ENCODE results near the gene CARD10. TPM values are rescaled to one million over a fixed set of nuclear protein-coding genes. Genes with fewer than 3 reads are reported as not detected.

The CARD10 gene
- total RNA-seq, 1 experiment from 2014 or later = 30.9 TPM

- Histone ChIP-seq H3K36me3 (no peaks in the 10 kb centered on the region), H3K4me3 (no peak overlapping the region), H3K9me3 (replicated peaks) (no peaks in the 10 kb centered on the region), H3K4me1 (peaks cover 14% of the 10 kb centered on the region), H3K27me3 (no peaks in the 10 kb centered on the region; the same call in 1 of the 2 replicates), H3K27ac (peak overlapping the region; percentile 22; the same call in 1 of the 2 replicates)
- no peak for DNase-seq
Measured at GRCh38 chr22:37525746-37526350, 6.6 kb upstream of the CARD10 start.

- H3K4me3 ChIP-seq = no peak overlapping the region
- no peaks in the 10 kb centered on the region for H3K9me3 ChIP-seq (replicated peaks)
- no peaks in the 10 kb centered on the region for H3K36me3 ChIP-seq
- H3K27me3 ChIP-seq = no peaks in the 10 kb centered on the region; the same call in 1 of the 2 replicates
- peak overlapping the region; percentile 22; the same call in 1 of the 2 replicates for H3K27ac ChIP-seq
- DNase-seq = peak; percentile 53 to 58
- H3K4me1 ChIP-seq = peaks cover 14% of the 10 kb centered on the region
Measured at GRCh38 chr22:37525073-37525745, 6.0 kb upstream of the CARD10 start.

- H3K27me3 ChIP-seq = no peaks in the 10 kb centered on the region; the same call in 1 of the 2 replicates
- no peaks in the 10 kb centered on the region for H3K9me3 ChIP-seq (replicated peaks)
- H3K4me1 ChIP-seq = peaks cover 17% of the 10 kb centered on the region
- no peak for DNase-seq
- no peak overlapping the region for H3K27ac ChIP-seq
- no peaks in the 10 kb centered on the region for H3K36me3 ChIP-seq
- no peak overlapping the region for H3K4me3 ChIP-seq
Measured at GRCh38 chr22:37522482-37522881, 3.3 kb upstream of the CARD10 start.

- Histone ChIP-seq H3K4me1 (peaks cover 17% of the 10 kb centered on the region), H3K27me3 (no peaks in the 10 kb centered on the region; the same call in 1 of the 2 replicates), H3K4me3 (no peak overlapping the region), H3K36me3 (peaks cover 8% of the 10 kb centered on the region), H3K9me3 (replicated peaks) (no peaks in the 10 kb centered on the region), H3K27ac (no peak overlapping the region)
- DNase-seq = no peak
Measured at GRCh38 chr22:37521236-37521739, 2.1 kb upstream of the CARD10 start.

GRCh38 chr22:37520776-37521191 lies 1.6 kb upstream of the CARD10 start:
- Histone ChIP-seq H3K27me3 (no peaks in the 10 kb centered on the region; the same call in 1 of the 2 replicates), H3K4me3 (no peak overlapping the region), H3K4me1 (peaks cover 12% of the 10 kb centered on the region), H3K27ac (no peak overlapping the region), H3K36me3 (peaks cover 11% of the 10 kb centered on the region), H3K9me3 (replicated peaks) (no peaks in the 10 kb centered on the region)
- DNase-seq = no peak

GRCh38 chr22:37518509-37519267 lies 527 bp downstream of the CARD10 start:
- Histone ChIP-seq H3K9me3 (replicated peaks) (no peaks in the 10 kb centered on the region), H3K27me3 (no peaks in the 10 kb centered on the region; the same call in 1 of the 2 replicates), H3K36me3 (peaks cover 11% of the 10 kb centered on the region), H3K27ac (no peak overlapping the region; the same call in 1 of the 2 replicates), H3K4me1 (peaks cover 3% of the 10 kb centered on the region), H3K4me3 (peak overlapping the region; percentile 72)
- DNase-seq = no peak

- Histone ChIP-seq H3K9me3 (replicated peaks) (no peaks in the 10 kb centered on the region), H3K27ac (no peak overlapping the region; the same call in 1 of the 2 replicates), H3K4me3 (peak overlapping the region; percentile 72), H3K27me3 (no peaks in the 10 kb centered on the region; the same call in 1 of the 2 replicates), H3K36me3 (peaks cover 11% of the 10 kb centered on the region), H3K4me1 (peaks cover 10% of the 10 kb centered on the region)
- DNase-seq = no peak
Measured at GRCh38 chr22:37517826-37518450, 1.3 kb downstream of the CARD10 start.

- peaks cover 19% of the 10 kb centered on the region for H3K4me1 ChIP-seq
- peaks cover 11% of the 10 kb centered on the region for H3K36me3 ChIP-seq
- no peaks in the 10 kb centered on the region for H3K9me3 ChIP-seq (replicated peaks)
- no peak for DNase-seq
- no peaks in the 10 kb centered on the region; the same call in 1 of the 2 replicates for H3K27me3 ChIP-seq
- H3K4me3 ChIP-seq = no peak overlapping the region
- H3K27ac ChIP-seq = no peak overlapping the region
Measured at GRCh38 chr22:37516456-37516855, 2.8 kb downstream of the CARD10 start.

GRCh38 chr22:37515901-37516300 lies 3.3 kb downstream of the CARD10 start:
- no peak for DNase-seq
- Histone ChIP-seq H3K27ac (no peak overlapping the region), H3K4me1 (peaks cover 20% of the 10 kb centered on the region)

GRCh38 chr22:37514526-37515051 lies 4.6 kb downstream of the CARD10 start:
- H3K36me3 ChIP-seq = peaks cover 17% of the 10 kb centered on the region
- no peak overlapping the region for H3K4me3 ChIP-seq
- no peaks in the 10 kb centered on the region for H3K27me3 ChIP-seq
- peaks cover 30% of the 10 kb centered on the region for H3K4me1 ChIP-seq
- DNase-seq = no peak
- no peaks in the 10 kb centered on the region for H3K9me3 ChIP-seq (replicated peaks)
- no peak overlapping the region for H3K27ac ChIP-seq

More at GRCh38 chr22:37515901-37516300, 3.3 kb downstream of the CARD10 start:
- H3K4me3 ChIP-seq = no peak overlapping the region
- no peaks in the 10 kb centered on the region for H3K9me3 ChIP-seq (replicated peaks)
- H3K36me3 ChIP-seq = peaks cover 11% of the 10 kb centered on the region
- H3K27me3 ChIP-seq = no peaks in the 10 kb centered on the region; the same call in 1 of the 2 replicates

- Histone ChIP-seq H3K36me3 (peaks cover 25% of the 10 kb centered on the region), H3K27ac (peak overlapping the region; percentile 98), H3K9me3 (replicated peaks) (no peaks in the 10 kb centered on the region), H3K27me3 (no peaks in the 10 kb centered on the region), H3K4me3 (no peak overlapping the region), H3K4me1 (peaks cover 41% of the 10 kb centered on the region)
- DNase-seq = no peak
Measured at GRCh38 chr22:37511395-37512104, 7.7 kb downstream of the CARD10 start.

GRCh38 chr22:37510091-37510490 lies 9.1 kb downstream of the CARD10 start:
- no peak overlapping the region for H3K4me3 ChIP-seq
- H3K36me3 ChIP-seq = peaks cover 28% of the 10 kb centered on the region
- peak overlapping the region; percentile 98 for H3K27ac ChIP-seq
- no peaks in the 10 kb centered on the region for H3K9me3 ChIP-seq (replicated peaks)
- H3K4me1 ChIP-seq = peaks cover 41% of the 10 kb centered on the region
- no peak for DNase-seq
- H3K27me3 ChIP-seq = no peaks in the 10 kb centered on the region

- Histone ChIP-seq H3K27ac (peak overlapping the region; percentile 88), H3K36me3 (peaks cover 33% of the 10 kb centered on the region), H3K4me3 (no peak overlapping the region), H3K9me3 (replicated peaks) (no peaks in the 10 kb centered on the region), H3K4me1 (peaks cover 41% of the 10 kb centered on the region), H3K27me3 (no peaks in the 10 kb centered on the region)
- peak; percentile 61 to 65 for DNase-seq
Measured at GRCh38 chr22:37509059-37509860, 10.0 kb downstream of the CARD10 start.

All from SJCRH30 (cell line).